Measurements from ENCODE around the gene SEPSECS.

DNA sequence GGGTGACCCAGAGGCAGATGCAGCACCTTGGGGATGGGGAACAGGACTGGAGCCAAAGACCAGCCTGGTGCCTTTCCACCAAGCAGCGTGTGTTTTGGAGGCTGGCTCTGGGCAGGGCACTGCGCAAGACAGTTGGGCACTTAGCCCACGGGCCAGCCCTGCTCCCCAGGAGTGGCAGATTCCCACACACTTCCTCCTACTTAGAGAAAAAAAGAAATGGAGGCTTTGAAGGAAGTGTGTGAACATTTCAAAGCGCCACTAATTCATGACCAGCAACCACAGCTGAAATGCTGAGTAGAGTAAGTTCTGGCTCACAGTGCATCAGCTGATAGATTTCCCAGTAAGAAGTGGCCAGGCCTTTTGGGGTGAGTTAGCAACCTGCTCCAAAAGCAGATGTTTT, 74.6 kb downstream of the SEPSECS start:
- TF ChIP-seq, protein P1, sequence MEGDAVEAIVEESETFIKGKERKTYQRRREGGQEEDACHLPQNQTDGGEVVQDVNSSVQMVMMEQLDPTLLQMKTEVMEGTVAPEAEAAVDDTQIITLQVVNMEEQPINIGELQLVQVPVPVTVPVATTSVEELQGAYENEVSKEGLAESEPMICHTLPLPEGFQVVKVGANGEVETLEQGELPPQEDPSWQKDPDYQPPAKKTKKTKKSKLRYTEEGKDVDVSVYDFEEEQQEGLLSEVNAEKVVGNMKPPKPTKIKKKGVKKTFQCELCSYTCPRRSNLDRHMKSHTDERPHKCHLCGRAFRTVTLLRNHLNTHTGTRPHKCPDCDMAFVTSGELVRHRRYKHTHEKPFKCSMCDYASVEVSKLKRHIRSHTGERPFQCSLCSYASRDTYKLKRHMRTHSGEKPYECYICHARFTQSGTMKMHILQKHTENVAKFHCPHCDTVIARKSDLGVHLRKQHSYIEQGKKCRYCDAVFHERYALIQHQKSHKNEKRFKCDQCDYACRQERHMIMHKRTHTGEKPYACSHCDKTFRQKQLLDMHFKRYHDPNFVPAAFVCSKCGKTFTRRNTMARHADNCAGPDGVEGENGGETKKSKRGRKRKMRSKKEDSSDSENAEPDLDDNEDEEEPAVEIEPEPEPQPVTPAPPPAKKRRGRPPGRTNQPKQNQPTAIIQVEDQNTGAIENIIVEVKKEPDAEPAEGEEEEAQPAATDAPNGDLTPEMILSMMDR (IDR thresholded peaks at IDR 0.05 in 4 of 5, conservative IDR thresholded peaks at IDR 0.05 in 1 of 5), result no peak
- TF ChIP-seq POLR2A (IDR thresholded peaks at IDR 0.05), result no peak
